ENCODE data around the gene STN1.

DNA sequence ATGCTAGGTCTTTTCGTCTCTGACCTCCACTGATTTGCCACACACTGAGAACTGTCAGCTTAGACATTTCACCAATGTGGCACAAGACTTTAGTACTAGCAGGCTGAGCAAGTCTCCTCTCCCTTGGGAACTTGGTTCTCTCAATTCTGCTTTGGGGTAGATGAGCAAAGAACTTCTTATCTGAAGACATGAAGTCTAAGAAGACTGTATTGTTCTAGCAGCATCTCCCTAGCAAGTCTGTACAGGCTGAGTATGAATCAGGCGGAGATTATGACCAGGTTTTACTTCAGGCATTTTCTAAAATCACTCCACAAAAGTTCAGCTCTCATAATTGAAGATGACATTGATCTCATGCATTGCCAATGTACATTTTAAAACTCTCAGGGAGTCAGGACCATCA is 23.8 kb upstream of the STN1 start:
- no peak for TF ChIP-seq ZBTB7A (IDR thresholded peaks at IDR 0.05; ENCODE audit: low read depth)
- TF ChIP-seq EP300 (IDR thresholded peaks at IDR 0.05; ENCODE audit: borderline replicate concordance) = no peak
- no peak for TF ChIP-seq TAF1 (IDR thresholded peaks at IDR 0.05; ENCODE audit: low read depth)
- TF ChIP-seq, protein P1, sequence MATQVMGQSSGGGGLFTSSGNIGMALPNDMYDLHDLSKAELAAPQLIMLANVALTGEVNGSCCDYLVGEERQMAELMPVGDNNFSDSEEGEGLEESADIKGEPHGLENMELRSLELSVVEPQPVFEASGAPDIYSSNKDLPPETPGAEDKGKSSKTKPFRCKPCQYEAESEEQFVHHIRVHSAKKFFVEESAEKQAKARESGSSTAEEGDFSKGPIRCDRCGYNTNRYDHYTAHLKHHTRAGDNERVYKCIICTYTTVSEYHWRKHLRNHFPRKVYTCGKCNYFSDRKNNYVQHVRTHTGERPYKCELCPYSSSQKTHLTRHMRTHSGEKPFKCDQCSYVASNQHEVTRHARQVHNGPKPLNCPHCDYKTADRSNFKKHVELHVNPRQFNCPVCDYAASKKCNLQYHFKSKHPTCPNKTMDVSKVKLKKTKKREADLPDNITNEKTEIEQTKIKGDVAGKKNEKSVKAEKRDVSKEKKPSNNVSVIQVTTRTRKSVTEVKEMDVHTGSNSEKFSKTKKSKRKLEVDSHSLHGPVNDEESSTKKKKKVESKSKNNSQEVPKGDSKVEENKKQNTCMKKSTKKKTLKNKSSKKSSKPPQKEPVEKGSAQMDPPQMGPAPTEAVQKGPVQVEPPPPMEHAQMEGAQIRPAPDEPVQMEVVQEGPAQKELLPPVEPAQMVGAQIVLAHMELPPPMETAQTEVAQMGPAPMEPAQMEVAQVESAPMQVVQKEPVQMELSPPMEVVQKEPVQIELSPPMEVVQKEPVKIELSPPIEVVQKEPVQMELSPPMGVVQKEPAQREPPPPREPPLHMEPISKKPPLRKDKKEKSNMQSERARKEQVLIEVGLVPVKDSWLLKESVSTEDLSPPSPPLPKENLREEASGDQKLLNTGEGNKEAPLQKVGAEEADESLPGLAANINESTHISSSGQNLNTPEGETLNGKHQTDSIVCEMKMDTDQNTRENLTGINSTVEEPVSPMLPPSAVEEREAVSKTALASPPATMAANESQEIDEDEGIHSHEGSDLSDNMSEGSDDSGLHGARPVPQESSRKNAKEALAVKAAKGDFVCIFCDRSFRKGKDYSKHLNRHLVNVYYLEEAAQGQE (IDR thresholded peaks at IDR 0.05; ENCODE audit: low read depth) = no peak
- TF ChIP-seq YY1 (IDR thresholded peaks at IDR 0.05; ENCODE audit: low read depth) = no peak
- no peak for TF ChIP-seq EGR1 (IDR thresholded peaks at IDR 0.05)
- no peak for TF ChIP-seq NFIC (IDR thresholded peaks at IDR 0.05)
- no peak for TF ChIP-seq CREB1 (IDR thresholded peaks at IDR 0.05; ENCODE audit: low read depth)
- TF ChIP-seq, protein P2, sequence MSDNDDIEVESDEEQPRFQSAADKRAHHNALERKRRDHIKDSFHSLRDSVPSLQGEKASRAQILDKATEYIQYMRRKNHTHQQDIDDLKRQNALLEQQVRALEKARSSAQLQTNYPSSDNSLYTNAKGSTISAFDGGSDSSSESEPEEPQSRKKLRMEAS (IDR thresholded peaks at IDR 0.05) = no peak
